ENCODE results near the gene NPAS3.

DNA sequence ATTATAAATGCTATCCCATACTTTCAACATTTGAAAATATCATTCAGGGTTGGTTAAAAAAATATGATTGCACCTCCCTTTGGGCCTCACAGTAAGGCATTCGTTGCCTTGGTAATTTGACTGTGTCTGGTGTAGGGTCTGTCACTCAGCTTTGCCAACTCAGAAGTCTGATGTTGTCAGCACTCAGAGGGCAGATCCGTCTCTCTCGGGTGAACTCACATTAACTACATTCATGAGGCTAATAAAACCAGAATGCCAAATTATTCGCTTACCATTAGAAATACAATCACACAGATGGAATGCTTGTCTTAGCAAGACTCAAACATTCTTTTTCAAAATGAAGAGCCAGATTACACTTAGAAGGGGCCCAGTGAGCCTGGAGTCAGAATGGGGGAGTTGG, 53.0 kb downstream of the NPAS3 start:
- TF ChIP-seq CTCF (IDR thresholded peaks at IDR 0.05), result no peak
- no peak for TF ChIP-seq POLR2A (IDR thresholded peaks at IDR 0.05)
